NCI-H1930 (cell line): ENCODE data around the gene CAPN2.
"Not testable (repeated sequence)": the region's sequence is repeated elsewhere in the genome, so short reads cannot be mapped to it uniquely, and the experiment has no call there.

Source experiments
- DNase-seq, 2 experiments: peaks; one replicate each; lab custom pipeline; 2025; lab: John Stamatoyannopoulos, UW

CAPN2 gene

GRCh38 chr1:223792046-223792445 lies 79.7 kb downstream of the CAPN2 start:
- DNase-seq: no peak

GRCh38 chr1:223793716-223794115 lies 81.4 kb downstream of the CAPN2 start:
- DNase-seq: no peak

- DNase-seq: no peak
These were observed 82.0 kb downstream of the CAPN2 start for GRCh38 chr1:223794136-223794880.

GRCh38 chr1:223796210-223796609 lies 83.9 kb downstream of the CAPN2 start:
- no peak for DNase-seq

GRCh38 chr1:223802032-223802431 lies 89.7 kb downstream of the CAPN2 start:
- no peak for DNase-seq

GRCh38 chr1:223802602-223803001 lies 90.3 kb downstream of the CAPN2 start:
- DNase-seq: no peak

GRCh38 chr1:223803211-223803610 lies 90.9 kb downstream of the CAPN2 start:
- DNase-seq: no peak

- DNase-seq: not testable (repeated sequence)
These were observed 97.6 kb downstream of the CAPN2 start for GRCh38 chr1:223809905-223810304.

GRCh38 chr1:223810586-223810985 lies 98.2 kb downstream of the CAPN2 start:
- DNase-seq: no peak

- no peak for DNase-seq
These were observed 99.3 kb downstream of the CAPN2 start for GRCh38 chr1:223811634-223812101.

GRCh38 chr1:223813645-223814044 lies 101.3 kb downstream of the CAPN2 start:
- DNase-seq: no peak

GRCh38 chr1:223815020-223815853 lies 102.9 kb downstream of the CAPN2 start:
- DNase-seq: no peak

GRCh38 chr1:223815865-223816264 lies 103.5 kb downstream of the CAPN2 start:
- no peak for DNase-seq

GRCh38 chr1:223817265-223817664 lies 104.9 kb downstream of the CAPN2 start:
- not testable (repeated sequence) for DNase-seq

- DNase-seq: no peak
These were observed 107.6 kb downstream of the CAPN2 start for GRCh38 chr1:223819730-223820514.

- DNase-seq: no peak
These were observed 108.1 kb downstream of the CAPN2 start for GRCh38 chr1:223820515-223820858.

GRCh38 chr1:223820971-223821370 lies 108.6 kb downstream of the CAPN2 start:
- no peak for DNase-seq

GRCh38 chr1:223824287-223824686 lies 111.9 kb downstream of the CAPN2 start:
- no peak for DNase-seq

- no peak for DNase-seq
These were observed 112.4 kb downstream of the CAPN2 start for GRCh38 chr1:223824712-223825111.
